Measurements from ENCODE around the gene PPP1R3G. TPM values are rescaled to one million over a fixed set of nuclear protein-coding genes. Genes with fewer than 3 reads are reported as not detected.

The PPP1R3G gene
- total and polyA plus RNA-seq, 2 of the 13 experiments (the other 11 are each of a cell fraction or from before 2014, with no cell fraction given), result 1.2 to 1.3 TPM

DNA sequence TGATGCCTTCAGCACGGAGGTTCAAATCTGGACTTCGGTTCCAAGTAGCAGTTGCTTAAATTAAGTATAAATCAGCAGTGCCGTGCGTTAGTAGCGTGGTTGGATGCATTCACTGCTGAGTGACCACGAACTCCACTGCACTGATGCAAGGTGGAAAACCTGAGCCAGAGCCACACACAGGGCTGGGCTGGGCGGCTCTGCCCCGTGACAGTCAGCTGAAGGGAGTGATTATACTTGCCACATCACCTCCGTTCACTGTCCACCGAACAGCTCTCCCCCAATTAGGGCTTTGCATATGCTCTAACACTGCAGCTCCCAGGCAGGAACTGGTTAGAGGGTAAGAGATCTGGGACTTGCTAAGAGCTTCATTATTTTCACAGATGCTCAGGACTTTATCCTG is 22.2 kb downstream of the PPP1R3G start (continued):
- TF ChIP-seq, protein P1, sequence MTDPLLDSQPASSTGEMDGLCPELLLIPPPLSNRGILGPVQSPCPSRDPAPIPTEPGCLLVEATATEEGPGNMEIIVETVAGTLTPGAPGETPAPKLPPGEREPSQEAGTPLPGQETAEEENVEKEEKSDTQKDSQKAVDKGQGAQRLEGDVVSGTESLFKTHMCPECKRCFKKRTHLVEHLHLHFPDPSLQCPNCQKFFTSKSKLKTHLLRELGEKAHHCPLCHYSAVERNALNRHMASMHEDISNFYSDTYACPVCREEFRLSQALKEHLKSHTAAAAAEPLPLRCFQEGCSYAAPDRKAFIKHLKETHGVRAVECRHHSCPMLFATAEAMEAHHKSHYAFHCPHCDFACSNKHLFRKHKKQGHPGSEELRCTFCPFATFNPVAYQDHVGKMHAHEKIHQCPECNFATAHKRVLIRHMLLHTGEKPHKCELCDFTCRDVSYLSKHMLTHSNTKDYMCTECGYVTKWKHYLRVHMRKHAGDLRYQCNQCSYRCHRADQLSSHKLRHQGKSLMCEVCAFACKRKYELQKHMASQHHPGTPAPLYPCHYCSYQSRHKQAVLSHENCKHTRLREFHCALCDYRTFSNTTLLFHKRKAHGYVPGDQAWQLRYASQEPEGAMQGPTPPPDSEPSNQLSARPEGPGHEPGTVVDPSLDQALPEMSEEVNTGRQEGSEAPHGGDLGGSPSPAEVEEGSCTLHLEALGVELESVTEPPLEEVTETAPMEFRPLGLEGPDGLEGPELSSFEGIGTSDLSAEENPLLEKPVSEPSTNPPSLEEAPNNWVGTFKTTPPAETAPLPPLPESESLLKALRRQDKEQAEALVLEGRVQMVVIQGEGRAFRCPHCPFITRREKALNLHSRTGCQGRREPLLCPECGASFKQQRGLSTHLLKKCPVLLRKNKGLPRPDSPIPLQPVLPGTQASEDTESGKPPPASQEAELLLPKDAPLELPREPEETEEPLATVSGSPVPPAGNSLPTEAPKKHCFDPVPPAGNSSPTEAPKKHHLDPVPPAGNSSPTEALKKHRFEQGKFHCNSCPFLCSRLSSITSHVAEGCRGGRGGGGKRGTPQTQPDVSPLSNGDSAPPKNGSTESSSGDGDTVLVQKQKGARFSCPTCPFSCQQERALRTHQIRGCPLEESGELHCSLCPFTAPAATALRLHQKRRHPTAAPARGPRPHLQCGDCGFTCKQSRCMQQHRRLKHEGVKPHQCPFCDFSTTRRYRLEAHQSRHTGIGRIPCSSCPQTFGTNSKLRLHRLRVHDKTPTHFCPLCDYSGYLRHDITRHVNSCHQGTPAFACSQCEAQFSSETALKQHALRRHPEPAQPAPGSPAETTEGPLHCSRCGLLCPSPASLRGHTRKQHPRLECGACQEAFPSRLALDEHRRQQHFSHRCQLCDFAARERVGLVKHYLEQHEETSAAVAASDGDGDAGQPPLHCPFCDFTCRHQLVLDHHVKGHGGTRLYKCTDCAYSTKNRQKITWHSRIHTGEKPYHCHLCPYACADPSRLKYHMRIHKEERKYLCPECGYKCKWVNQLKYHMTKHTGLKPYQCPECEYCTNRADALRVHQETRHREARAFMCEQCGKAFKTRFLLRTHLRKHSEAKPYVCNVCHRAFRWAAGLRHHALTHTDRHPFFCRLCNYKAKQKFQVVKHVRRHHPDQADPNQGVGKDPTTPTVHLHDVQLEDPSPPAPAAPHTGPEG (CRISPR knock-in tag; IDR thresholded peaks at IDR 0.05), result no peak
- TF ChIP-seq NR2F1 (CRISPR knock-in tag; IDR thresholded peaks at IDR 0.05) (no peak), ZNF878 (CRISPR knock-in tag; IDR thresholded peaks at IDR 0.05) (no peak), MAFG (CRISPR knock-in tag; IDR thresholded peaks at IDR 0.05) (no peak), ZNF17 (CRISPR knock-in tag; IDR thresholded peaks at IDR 0.05) (no peak), ARNTL (CRISPR knock-in tag; IDR thresholded peaks at IDR 0.05) (no peak), ZNF556 (CRISPR knock-in tag; IDR thresholded peaks at IDR 0.05; ENCODE audit: borderline replicate concordance) (no peak)
- TF ChIP-seq, protein P2, sequence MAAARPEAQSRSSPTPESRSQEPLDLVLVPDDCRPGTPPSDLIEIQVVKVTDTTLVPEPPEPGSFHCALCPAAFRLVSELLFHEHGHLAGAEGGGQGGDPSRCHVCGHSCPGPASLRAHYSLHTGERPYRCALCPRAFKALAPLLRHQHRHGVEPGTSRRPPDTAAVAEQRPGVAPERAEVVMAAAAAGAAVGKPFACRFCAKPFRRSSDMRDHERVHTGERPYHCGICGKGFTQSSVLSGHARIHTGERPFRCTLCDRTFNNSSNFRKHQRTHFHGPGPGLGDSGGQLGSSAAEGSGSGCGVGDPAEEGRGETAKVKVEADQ (CRISPR knock-in tag; IDR thresholded peaks at IDR 0.05; ENCODE audit: borderline replicate concordance), result no peak
